ENCODE data around the gene PDGFA. TPM values are rescaled to one million over a fixed set of nuclear protein-coding genes. Genes with fewer than 3 reads are reported as not detected.

The PDGFA gene
- total and polyA plus RNA-seq, 11 donors = 11.8 to 50.9 (median 20.3) TPM

DNA sequence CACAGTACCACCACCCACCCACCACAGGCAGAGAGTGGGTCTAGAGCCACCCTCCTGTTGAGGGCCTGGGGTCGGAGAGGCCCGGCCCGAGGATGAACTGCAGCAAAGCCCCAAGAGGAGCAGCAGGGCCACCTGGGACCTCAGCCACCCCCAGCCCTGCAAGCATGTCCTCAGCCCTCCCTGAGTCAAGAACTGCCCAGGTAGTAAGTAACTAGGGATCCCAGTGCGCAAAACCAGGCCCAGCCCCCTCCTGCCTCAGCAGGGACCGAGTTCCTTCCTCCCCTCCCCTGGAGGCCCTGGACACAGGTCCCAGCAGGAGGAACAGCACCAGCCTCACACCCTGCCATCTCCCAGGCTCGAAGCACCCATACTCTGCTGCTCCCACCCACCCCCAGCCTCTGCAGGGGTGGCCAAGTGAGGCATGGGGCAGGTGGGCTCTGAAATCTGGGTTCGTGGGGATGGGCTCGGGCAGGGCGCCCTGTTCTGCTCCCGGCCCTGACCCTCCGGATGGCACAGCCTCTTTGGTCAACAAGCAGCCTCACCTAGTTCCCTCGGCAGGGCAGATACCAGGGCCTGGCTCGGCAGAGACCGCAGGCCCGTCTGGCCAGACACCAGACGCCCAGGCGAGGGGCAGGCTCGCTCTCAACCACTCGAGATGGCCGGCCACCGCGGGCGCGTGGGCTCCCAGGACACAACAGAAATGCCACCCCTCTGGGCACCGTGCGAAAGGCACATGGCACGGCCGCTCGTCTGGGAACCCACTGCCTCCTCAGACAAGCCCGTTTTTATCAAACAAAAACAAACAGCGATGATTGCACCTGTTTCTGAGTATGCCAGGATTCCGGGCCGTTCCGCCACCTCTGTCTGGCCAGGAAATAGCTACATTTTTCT lies 15.2 kb downstream of the PDGFA start:
- peaks cover 0 to 28% (median 18%) of the 10 kb centered on the region in 12 donors for H3K4me1 ChIP-seq
- intact Hi-C loops (cut with DNase I) = loop anchor here in 1 of 10 donors (5.0 kb wide), 1 partner anchor 172 kb away; no protein-coding TSS in a partner anchor
- peak in 3 of 4 donors; percentile 8 to 44 (median 43) for ATAC-seq
- WGBS, 4 donors = 71 to 82% (median 77%) methylated on average over 20 to 34 of the region's 34 CpGs
- peaks cover 0 to 60% (median 29%) of the 10 kb centered on the region in 9 donors for H3K36me3 ChIP-seq
- H3K9me3 ChIP-seq = no peaks in the 10 kb centered on the region
- peak overlapping the region in 8 of 12 donors; percentile 32 to 70 (median 45) for H3K27ac ChIP-seq
- H3K4me3 ChIP-seq = no peak overlapping the region
- H3K27me3 ChIP-seq = no peaks in the 10 kb centered on the region
- TF ChIP-seq, protein P1, sequence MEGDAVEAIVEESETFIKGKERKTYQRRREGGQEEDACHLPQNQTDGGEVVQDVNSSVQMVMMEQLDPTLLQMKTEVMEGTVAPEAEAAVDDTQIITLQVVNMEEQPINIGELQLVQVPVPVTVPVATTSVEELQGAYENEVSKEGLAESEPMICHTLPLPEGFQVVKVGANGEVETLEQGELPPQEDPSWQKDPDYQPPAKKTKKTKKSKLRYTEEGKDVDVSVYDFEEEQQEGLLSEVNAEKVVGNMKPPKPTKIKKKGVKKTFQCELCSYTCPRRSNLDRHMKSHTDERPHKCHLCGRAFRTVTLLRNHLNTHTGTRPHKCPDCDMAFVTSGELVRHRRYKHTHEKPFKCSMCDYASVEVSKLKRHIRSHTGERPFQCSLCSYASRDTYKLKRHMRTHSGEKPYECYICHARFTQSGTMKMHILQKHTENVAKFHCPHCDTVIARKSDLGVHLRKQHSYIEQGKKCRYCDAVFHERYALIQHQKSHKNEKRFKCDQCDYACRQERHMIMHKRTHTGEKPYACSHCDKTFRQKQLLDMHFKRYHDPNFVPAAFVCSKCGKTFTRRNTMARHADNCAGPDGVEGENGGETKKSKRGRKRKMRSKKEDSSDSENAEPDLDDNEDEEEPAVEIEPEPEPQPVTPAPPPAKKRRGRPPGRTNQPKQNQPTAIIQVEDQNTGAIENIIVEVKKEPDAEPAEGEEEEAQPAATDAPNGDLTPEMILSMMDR (IDR thresholded peaks at IDR 0.05) = no peak
- no peak for TF ChIP-seq POLR2A (IDR thresholded peaks at IDR 0.05)
- DNase-seq = peak in 3 of 5 donors; percentile 32 to 55 (median 32)

DNA sequence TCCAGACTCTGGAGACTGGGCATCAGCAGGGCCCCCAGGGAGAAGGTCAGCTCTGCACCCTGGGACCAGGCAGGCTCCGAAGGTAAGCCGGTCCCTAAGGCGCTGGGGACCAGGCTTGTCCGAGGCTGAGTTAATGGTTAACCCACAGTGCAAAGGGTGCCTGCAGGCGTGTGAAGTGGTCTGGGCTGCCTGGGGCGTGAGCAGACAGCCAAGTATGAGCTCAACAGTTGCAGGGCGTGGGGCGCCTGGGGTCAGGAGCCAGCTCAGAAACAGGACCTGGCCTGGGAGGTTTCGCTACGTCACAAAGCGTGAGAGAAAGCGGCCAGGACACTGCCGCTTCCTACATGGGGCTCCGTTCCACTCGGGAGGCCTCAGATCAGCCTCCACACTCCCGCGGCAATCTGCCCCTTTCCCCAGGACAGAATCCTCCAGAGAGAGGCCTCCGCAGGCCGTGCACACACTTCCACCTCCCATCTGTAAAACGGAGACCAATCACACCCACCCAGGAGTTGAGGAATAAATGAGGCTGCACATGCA lies 16.0 kb downstream of the PDGFA start:
- DNase-seq = peak; percentile 54 to 79 (median 76)

DNA sequence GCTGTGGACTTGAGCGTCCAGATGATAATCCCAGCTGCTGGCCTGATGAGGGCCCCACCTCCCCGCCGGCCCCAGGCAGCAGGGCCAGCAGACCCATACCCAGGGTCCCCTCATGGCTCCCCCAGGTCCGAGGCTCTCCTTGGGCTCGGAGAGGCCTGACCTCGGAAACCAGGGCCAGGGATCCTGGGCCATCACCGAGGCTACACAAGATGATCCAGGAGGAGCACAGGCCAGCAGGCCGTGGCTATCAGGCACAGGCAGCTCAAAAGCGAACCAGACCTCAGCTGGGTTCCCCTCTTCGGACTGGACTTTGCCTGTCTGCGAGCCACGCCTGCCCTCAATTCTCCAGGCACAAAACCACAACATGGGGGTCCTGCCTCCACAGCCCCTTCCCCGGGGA lies 17.4 kb downstream of the PDGFA start:
- Histone ChIP-seq H3K4me3 (no peak overlapping the region), H3K27ac (no peak overlapping the region), H3K4me1 (peaks cover 0 to 34% (median 18%) of the 10 kb centered on the region in 12 donors), H3K27me3 (no peaks in the 10 kb centered on the region), H3K9me3 (no peaks in the 10 kb centered on the region), H3K36me3 (peaks cover 0 to 66% (median 33%) of the 10 kb centered on the region in 9 donors)
- intact Hi-C loops (cut with DNase I) = loop anchor here in 1 of 10 donors (5.0 kb wide), 1 partner anchor 170 kb away; no protein-coding TSS in a partner anchor
- DNase-seq (peak in 3 of 5 donors; percentile 6 to 41 (median 17)), ATAC-seq (no peak)
- TF ChIP-seq POLR2A (IDR thresholded peaks at IDR 0.05) = no peak
- TF ChIP-seq, protein P1 (IDR thresholded peaks at IDR 0.05) = no peak
- 88 to 94% (median 92%) methylated on average over 11 to 13 of the region's 13 CpGs for WGBS, 4 donors

More for the DNA sequence above, 16.0 kb downstream of the PDGFA start:
- H3K4me3 ChIP-seq = no peak overlapping the region
- no peaks in the 10 kb centered on the region for H3K27me3 ChIP-seq
- H3K36me3 ChIP-seq = peaks cover 0 to 61% (median 30%) of the 10 kb centered on the region in 9 donors
- TF ChIP-seq, protein P1 (IDR thresholded peaks at IDR 0.05) = no peak
- no peak for TF ChIP-seq POLR2A (IDR thresholded peaks at IDR 0.05)
- peak overlapping the region in 8 of 12 donors; percentile 32 to 70 (median 44) for H3K27ac ChIP-seq
- WGBS, 4 donors = 24 to 52% (median 50%) methylated on average over 16 to 20 of the region's 20 CpGs
- intact Hi-C loops (cut with DNase I) = loop anchor here in 1 of 10 donors (5.0 kb wide), 1 partner anchor 171 kb away; no protein-coding TSS in a partner anchor
- ATAC-seq = peak; percentile 76 to 85 (median 82)
- peaks cover 0 to 34% (median 18%) of the 10 kb centered on the region in 12 donors for H3K4me1 ChIP-seq
- H3K9me3 ChIP-seq = no peaks in the 10 kb centered on the region
